Umbilical cord (tissue), 2 donors: ENCODE measurements around the gene HES7. TPM values are rescaled to one million over a fixed set of nuclear protein-coding genes. Genes with fewer than 3 reads are reported as not detected.

Source experiments
- DNase-seq: peaks from one replicate; pipeline ENCODE4 v3.0.0-alpha.2; 2015; ENCODE audit warnings: low spot score
- total RNA-seq: library from RNA; depleted of rRNA; stranded (reverse); fragments of >200 nt; gene quantifications from one replicate; pipeline ENCODE4 v1.2.3, GENCODE V29; 2014; ENCODE audit warnings: low replicate concordance; ENCODE audit not compliant: insufficient read depth

Gene HES7
- total RNA-seq, 1 donor from 2014 or later = not detected

DNA sequence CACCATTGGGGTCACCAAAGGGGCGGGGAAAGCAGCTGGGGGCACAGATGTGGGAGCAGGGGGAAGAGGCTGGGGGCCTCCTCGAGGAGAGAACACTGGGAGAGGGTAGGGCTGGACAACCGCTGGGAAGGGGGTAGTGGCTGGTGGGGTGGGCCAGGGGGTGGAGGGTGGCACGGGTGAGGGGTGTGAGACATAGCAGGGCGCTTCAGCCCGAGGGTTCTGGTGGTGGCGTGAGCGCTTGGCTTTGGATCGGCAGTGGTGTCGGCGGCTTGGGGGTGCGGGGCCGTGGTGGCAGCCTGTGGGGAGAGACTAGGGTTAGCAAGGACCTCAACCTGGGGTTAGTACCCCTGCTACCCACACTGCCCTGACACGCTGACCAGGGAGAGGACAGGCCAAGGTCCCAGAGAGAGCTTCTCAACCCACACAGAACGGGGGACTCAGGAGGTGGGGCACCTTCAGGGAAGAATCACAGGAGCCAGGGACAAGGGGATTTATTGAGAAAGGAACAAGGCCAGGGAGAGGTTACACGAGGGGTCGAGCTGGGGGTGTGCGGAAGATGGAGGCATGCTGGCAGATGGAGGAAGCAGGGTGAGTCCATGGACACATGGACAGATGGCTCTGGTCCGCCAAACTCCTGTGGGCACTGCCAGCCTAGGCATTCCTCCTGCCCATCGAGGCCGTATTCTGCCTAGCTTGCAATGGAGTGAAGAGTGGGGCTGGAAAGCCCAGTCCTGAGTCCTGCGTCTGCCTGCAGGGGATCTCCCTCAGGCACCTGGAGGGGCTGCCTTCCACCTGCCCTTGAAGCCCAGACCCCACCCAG is 19.9 kb upstream of the HES7 start:
- DNase-seq = no peak

- no peak for DNase-seq
Observed at GRCh38 chr17:8142887-8143580, 19.1 kb upstream of the HES7 start.

DNA sequence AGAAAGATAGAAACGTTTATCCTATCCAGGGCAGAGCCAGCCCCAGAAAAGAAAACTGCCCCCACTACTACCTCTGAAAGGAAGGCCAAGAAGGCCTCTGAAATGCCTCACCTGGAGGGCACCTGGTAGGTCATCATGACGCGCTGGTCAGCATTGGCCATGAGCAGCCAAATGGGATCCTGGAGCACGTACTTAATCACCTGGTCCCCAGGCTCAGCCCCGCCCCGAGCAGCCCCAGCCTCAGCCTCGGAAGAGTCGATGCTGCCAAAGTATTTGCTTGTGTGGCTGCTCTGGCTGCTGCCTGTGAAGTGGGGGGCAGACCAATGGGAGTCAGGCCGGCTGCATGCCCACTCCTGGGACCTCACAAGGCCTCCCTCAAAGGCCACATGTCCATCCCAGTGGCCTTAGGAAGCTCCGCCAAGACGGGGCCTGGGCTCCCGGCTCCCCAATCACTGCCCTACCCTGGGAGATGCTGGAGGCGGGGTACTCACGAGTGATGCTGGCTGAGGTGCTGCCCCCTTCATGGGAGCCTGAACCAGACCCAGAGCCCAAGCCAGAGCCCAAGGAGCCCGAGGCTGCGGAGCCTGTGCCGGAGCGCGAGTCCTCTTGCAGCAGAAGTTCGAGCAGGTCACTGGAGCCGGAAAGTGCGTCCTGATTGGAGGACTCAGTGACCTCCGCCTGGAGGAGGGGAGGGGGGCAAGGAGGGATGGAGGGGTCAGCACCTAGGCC is 18.4 kb upstream of the HES7 start:
- DNase-seq = no peak

DNA sequence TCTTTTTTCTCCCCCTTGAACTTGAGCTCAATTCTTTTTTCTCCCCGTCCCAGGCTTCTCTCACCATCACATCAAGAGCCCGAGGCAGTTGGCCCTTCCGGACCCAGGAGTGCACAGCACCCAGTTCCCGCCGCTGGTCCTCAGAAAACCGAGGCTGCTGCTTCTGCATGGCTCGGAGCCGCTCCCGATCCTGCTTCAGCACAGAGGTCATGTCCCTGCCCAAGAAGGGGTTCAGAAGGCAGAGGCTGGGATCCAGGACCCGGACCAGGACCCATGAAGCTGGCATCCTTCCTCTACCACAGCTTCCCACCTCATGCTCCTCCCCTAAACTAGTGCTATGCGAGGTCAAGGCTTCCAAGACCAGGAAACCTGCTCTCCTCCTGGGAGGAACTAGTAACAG is 17.8 kb upstream of the HES7 start:
- DNase-seq = no peak

- DNase-seq = no peak
Observed at GRCh38 chr17:8141045-8141444, 17.1 kb upstream of the HES7 start.

- no peak for DNase-seq
Observed at GRCh38 chr17:8140065-8141029, 16.4 kb upstream of the HES7 start.

DNA sequence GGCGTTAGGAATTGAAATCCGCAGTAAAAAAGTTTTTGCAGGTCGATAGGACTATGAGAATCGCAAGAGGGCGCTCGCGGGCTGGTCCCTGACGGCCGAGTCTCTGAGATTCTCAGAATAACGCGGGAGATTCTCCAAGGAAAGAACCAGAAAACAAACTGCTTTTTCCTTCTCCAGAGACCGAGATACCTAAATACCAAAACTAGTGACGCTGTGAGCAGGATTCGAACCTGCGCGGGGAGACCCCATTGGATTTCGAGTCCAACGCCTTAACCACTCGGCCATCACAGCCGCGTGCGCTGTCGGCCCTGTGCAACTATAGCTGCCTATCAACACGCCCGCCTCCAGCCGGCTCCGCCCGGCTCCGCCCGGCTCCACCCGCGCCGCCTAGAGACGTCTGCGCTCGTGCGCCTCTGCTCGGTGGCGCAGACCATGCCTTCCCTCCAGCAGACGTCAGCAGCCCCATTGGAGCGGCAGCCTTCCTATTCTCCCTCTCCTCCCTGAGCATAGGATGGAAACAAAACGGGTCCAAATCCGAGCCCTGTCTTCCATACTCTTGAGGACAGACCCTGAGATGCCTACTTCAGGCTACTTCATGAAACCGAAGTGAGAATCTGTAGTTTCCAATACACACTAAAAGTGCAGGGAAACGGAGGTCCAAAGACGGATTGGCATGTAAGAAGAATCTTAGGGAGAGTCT is 14.9 kb upstream of the HES7 start:
- peak; percentile 99 for DNase-seq

DNA sequence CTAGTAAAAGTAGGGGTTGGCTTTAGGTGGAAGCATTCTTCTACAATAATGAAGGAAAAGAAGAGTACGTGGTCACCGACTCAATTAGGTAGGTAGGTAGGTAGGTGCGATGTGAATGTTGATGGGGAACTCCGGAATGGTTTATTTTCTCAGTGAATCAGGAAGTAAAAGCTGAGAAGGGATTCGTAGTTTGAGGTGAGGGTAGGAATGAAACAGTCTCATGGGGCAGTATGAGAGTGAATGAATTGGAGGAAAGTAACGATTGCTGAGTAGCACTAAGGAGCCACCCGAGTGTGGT is 14.4 kb upstream of the HES7 start:
- no peak for DNase-seq

DNA sequence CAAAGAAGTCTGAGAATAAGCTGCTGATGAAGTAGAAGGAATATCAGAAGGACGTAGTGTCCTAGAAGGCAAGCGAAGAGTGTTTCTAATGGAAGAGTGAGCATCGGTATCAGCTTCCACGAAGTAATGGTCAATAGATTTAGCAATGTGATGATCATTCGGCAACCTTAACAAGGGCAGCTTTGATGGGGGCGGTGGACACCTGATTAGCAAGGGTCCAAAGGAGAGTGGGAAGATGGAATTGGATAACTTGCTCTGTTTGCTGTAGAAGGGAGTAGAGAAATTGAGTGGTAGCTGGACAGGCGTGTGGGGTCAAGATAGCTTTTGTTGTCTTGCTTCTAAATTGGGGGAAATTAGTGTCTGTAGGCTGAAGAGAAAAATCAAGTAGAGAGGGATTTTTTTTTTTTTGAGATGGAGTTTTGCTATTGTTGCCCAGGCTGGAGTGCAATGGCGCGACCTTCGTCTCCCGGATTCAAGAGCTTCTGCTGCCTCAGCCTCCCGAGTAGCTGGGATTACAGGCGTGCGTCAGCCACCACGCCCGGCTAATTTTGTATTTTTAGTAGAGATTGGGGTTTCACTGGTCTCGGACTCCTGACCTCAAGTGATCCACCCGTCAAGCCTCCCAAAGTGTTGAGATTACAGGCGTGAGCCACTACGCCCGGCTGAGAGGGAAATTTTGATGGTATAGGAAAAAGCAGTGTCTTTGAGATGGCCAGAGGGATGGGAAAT is 13.9 kb upstream of the HES7 start:
- DNase-seq = peak; percentile 51

DNA sequence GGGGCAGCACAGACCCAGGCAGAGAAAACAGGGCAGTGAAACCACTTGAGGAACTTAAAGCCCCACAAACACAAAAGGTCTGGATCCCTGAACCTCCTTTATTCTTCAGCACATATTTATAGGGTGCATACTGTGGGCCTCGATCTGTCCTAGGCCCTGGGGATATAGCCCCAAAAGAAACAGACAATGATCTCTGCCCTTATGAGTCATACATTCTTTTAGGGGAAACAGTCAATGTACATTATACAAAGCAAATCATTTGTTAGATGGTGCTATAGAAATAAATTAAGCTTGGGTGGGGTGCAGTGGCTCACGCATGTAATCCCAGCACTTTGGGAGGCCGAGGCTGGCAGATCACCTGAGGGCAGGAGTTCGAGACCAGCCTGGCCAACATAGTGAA is 10.0 kb upstream of the HES7 start:
- no peak for DNase-seq

DNA sequence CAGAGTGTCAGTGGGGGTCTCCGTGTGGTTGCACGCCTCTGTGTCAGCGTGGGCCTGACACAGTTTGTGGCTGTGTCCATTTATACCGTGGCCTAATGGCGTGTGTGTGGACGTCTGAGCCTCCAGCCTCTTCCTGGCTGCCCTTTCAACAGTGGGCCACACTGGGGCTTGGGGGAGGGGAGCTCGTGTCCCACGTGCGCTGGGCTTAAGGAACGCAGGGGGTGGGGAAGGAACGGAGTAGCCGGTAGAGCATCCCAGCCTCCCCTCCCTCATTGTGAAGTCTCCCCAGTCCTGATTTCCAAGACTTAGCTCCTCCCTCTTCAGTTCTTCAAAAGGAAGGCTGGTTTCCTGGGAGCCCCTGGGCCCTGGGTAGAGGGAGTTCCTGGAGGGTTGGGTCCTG is 9.5 kb upstream of the HES7 start:
- no peak for DNase-seq

- DNase-seq = no peak
Observed at GRCh38 chr17:8131844-8132441, 8.0 kb upstream of the HES7 start.

DNA sequence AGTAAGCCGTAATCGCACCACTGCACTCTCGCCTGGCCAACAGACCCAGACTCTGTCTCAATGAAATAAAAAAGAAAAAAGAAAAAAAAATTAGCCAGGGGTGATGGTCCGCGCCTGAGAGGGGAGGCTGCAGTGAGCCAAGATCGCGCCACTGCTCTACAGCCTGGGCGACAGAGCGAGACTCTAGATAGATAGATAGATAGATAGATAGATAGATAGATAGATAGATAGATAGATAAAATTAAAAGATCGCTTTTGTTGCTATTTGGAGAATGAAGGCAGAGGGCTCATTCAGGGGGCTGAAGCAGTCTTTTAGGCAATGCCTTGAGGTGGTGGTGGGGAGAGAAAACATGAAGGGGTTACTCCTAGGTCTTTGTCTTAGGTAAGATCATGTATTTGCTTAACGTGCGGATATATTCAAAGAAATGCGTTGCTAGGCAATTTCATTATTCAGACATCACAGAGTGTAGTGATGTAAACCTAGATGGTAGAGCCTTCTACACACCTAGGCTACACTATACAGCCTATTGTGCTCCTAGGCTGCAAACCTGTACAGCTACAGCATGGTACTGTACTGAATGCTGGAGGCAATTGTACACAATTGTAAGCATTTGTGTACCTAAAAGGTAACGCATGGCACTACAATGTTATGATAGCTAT is 4.3 kb upstream of the HES7 start:
- DNase-seq = no peak

DNA sequence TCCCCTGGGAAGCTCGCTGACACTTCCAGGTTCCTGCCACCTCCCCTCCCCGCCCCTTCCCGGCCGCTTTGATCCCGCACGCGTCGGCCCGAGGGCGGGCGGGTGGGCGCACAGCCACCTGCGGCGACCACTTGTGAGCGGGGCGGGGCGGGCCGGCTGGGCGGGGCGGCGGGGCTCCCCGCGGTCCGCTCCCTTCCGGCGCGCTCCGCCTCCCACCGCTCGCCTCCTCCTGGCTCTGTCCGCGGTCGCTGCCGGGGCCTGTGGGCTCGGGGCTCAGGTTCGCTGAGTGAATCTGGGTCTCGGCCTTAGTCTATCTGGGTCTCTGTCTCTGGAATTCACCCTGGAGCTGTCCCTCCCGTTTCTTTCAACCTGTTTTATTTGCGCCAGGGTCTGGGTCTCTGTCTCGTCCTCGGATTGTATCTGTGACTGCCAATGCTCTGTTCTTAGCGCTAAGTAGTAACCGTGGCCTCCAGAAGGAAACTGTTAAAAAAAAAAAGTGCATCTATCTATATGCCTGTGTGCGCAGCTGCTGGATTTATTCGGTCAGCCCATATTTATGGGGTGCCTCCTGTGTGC is 2.7 kb upstream of the HES7 start:
- DNase-seq = peak; percentile 47

GRCh38 chr17:8125947-8126490 is 2.1 kb upstream of the HES7 start:
- peak; percentile 19 for DNase-seq

DNA sequence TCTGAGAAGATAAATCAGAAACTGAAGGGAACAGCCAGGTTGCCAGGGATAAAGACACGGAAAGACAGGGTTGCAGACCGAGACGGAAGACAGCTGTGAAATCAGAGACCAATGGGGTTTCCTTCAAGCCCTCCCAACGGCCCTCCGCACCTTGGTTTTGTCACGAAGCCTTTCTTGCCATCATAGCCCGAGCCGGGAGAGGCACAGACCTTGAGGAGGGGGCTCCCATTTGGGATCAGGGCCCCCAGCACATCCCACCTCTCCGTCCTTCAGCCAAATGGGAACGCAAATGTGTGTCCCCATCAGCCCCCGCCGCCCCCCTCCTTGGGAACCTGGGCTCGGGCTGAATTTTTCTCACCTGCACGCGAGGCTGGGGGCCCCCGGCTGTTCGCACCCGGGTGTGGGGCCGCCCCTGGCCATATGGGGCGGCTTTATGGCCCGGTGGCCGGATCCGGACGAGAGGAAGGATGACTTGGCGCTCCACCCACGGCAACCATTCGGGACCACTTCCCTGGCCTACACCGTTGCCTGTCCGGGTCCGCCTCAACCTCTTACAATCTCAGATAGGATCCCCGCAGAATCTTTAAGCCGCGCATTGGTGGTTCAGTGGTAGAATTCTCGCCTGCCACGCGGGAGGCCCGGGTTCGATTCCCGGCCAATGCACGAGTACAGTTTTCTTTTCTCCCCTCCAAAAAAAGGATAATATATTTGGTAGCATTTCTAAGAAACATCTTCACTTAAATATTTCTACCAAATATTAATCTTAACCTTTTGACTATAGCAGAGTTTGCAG is 1.4 kb upstream of the HES7 start:
- DNase-seq = peak; percentile 83

DNA sequence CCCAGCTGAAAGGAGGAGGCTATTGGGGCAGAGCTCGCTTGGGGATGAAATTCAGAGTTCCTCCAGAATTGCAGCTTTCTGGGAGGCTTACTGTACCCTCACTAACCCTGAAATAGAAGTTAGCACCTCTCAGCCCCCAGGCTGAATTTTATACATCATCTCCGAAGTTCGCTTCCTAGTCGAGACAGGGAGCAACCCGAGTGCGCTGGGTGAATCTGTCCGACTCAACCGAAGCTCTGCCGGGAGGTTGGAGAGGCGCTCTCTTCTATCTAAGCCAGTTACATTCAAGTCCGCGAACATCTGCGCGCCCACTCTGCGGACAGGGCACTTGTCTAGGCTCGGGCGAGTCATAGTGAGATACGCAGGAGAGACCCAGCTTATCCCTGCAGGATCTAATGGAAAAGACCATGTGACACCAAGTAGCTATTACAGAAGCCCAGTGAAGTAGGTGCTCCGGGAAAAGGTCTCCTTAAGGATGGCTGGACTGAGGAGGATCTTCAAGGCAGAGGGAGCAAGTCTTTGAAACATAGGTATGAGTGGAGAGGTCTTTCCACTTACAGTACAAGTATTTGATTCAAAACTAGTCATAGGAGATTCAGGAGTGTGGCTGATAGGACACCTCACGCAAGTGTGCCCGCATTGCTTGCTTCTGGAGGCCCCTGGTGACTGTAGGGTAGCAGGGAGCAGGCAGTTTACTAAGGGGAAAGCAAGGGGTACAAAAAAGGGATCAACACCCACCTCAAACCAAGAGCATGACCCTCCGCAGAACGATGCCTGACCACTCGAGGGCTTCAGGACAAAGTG is 646 bp upstream of the HES7 start:
- peak; percentile 44 for DNase-seq
